Body of pancreas (tissue), 4 donors: ENCODE results near the gene ENPP6. TPM values are rescaled to one million over a fixed set of nuclear protein-coding genes. Genes with fewer than 3 reads are reported as not detected.

Source experiments
- ATAC-seq: fragments of 150-250 bp; one replicate; pipeline ENCODE4 v1.9.1; 2016
- DNase-seq, 4 donors: peaks; one replicate each; pipeline ENCODE4 v3.0.0-alpha.2; 2019
- H3K27ac ChIP-seq, 4 donors: fragments of 200-600 bp; sonication (generic); 1 replicate in 3 of 4; 2 replicates in 1 of 4; pipeline versions ENCODE4 v1.5.1 to v1.6.1; 2016 to 2019; ENCODE audit warnings: mild to moderate bottlenecking in 1 of 4, mixed read lengths in 1 of 4, moderate library complexity in 1 of 4
- H3K27me3 ChIP-seq, 2 donors: fragments of 200-600 bp; sonication (generic); one replicate each; pipeline ENCODE4 v1.6.0; 2016; ENCODE audit warnings: mild to moderate bottlenecking in 1 of 2
- H3K36me3 ChIP-seq, 2 donors: fragments of 200-600 bp; sonication (generic); replicated peaks in 1 of 2; 2 replicates each; pipeline ENCODE4 v1.5.1; 2016; ENCODE audit warnings: low read depth in 2 of 2; ENCODE audit not compliant: insufficient read depth in 1 of 2
- H3K4me1 ChIP-seq: fragments of 200-600 bp; sonication (generic); one replicate; pipeline ENCODE4 v1.6.0; 2016
- H3K4me3 ChIP-seq, 2 donors: fragments of 200-600 bp; sonication (generic); 1 replicate in 1 of 2; 2 replicates in 1 of 2; pipeline ENCODE4 v1.5.1; 2016 to 2019
- H3K9me3 ChIP-seq, 3 donors: fragments of 200-600 bp; sonication (generic); 1 replicate in 2 of 3; 2 replicates in 1 of 3; pipeline ENCODE4 v1.5.1; 2016
- POLR2A ChIP-seq, 3 donors: fragments of 450-650 bp; IDR thresholded peaks; one replicate each; pipeline ENCODE4 v1.6.1; 2016; ENCODE audit warnings: antibody characterized with exemption in 3 of 3, mild to moderate bottlenecking in 2 of 3
- WGBS, 2 donors: methylation state at CpG; one replicate each; pipeline ENCODE4 v1.1.5; 2017; 5-methylcytosine and 5-hydroxymethylcytosine counted together
- intact Hi-C: fragments of 100-400 bp; cut with DNase I; formaldehyde crosslinking; loops from one replicate; pipeline ENCODE4 v1.15.1; 2023
- total RNA-seq, 2 donors: library from RNA; depleted of rRNA; stranded (reverse); fragments of >200 nt; gene quantifications; one replicate each; pipeline ENCODE4 v1.1.0, GENCODE V29; 2016
- TF ChIP-seq, protein P1 (sequence below), 7 experiments: fragments of 450-650 bp in 4 of 7; fragments of 200-600 bp in 3 of 7; sonication (generic) in 3 of 7; IDR thresholded peaks; one replicate each; pipeline ENCODE4 v1.5.1; 2016 to 2019; ENCODE audit warnings: antibody characterized with exemption in 7 of 7

Gene ENPP6
- total RNA-seq, 2 donors from 2014 or later: not detected

GRCh38 chr4:184064877-184065276, 152.8 kb downstream of the ENPP6 start:
- no peak overlapping the region for H3K4me3 ChIP-seq
- H3K9me3 ChIP-seq: no peaks in the 10 kb centered on the region
- peaks cover 30% of the 10 kb centered on the region for H3K4me1 ChIP-seq
- no peak overlapping the region for H3K27ac ChIP-seq
- intact Hi-C loops: no loop called here
- TF ChIP-seq POLR2A (IDR thresholded peaks at IDR 0.05): no peak
- TF ChIP-seq, protein P1, sequence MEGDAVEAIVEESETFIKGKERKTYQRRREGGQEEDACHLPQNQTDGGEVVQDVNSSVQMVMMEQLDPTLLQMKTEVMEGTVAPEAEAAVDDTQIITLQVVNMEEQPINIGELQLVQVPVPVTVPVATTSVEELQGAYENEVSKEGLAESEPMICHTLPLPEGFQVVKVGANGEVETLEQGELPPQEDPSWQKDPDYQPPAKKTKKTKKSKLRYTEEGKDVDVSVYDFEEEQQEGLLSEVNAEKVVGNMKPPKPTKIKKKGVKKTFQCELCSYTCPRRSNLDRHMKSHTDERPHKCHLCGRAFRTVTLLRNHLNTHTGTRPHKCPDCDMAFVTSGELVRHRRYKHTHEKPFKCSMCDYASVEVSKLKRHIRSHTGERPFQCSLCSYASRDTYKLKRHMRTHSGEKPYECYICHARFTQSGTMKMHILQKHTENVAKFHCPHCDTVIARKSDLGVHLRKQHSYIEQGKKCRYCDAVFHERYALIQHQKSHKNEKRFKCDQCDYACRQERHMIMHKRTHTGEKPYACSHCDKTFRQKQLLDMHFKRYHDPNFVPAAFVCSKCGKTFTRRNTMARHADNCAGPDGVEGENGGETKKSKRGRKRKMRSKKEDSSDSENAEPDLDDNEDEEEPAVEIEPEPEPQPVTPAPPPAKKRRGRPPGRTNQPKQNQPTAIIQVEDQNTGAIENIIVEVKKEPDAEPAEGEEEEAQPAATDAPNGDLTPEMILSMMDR (IDR thresholded peaks at IDR 0.05): no peak
- DNase-seq: peak; percentile 59 to 87 (median 63)
- 25 to 30% methylated on average over 5 of the region's 5 CpGs for WGBS, 2 donors
- no peaks in the 10 kb centered on the region for H3K36me3 ChIP-seq
- ATAC-seq: peak; percentile 66
- no peaks in the 10 kb centered on the region for H3K27me3 ChIP-seq

DNA sequence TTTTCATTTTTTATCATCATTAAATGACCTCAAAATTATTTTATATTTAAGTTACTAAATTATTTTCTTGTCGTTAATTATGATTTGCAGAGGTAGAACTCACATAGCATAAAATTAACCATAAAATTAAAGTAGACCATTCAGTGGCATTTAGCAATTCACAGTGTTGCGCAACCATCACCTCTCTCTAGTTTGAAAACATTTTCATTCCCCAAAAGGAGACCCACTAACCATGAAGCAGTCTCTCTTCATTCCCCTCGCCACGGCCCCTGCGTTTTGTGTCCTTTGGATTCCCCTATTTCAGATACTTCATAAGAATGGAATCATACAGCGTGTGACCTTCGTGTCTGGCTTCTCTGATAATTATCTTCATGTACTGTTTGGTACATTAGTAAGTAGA, 154.9 kb downstream of the ENPP6 start:
- WGBS, 2 donors: 87 to 94% methylated on average over 7 of the region's 7 CpGs
- TF ChIP-seq, protein P1 (IDR thresholded peaks at IDR 0.05): no peak
- TF ChIP-seq POLR2A (IDR thresholded peaks at IDR 0.05): no peak
- DNase-seq: no peak
- intact Hi-C loops: no loop called here
- Histone ChIP-seq H3K27me3 (no peaks in the 10 kb centered on the region), H3K4me1 (peaks cover 30% of the 10 kb centered on the region), H3K27ac (no peak overlapping the region), H3K4me3 (no peak overlapping the region), H3K36me3 (no peaks in the 10 kb centered on the region), H3K9me3 (no peaks in the 10 kb centered on the region)
- no peak for ATAC-seq

DNA sequence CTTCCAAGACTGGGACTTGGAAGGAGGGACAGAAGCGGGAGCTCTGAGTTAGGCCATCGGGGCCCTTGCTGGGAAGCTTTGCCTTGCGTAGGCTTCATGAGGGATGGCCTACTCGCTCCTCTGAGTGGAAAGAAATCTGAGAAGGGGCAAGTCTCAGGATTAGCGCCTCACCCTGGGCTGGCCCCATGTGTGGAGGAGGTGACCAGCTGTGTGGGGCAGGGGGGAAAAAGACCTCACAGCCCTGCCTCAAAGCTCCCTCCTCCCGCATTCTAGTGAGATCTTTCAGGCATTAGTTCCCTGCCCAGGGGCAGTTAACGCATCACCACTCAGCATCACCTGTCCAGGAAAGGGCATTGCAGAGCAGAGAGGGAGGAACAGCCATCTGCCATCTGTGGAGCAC, 156.1 kb downstream of the ENPP6 start:
- H3K27me3 ChIP-seq: no peaks in the 10 kb centered on the region
- DNase-seq (no peak), ATAC-seq (no peak)
- no peak overlapping the region for H3K4me3 ChIP-seq
- no peaks in the 10 kb centered on the region for H3K9me3 ChIP-seq
- peaks cover 21% of the 10 kb centered on the region for H3K4me1 ChIP-seq
- intact Hi-C loops: no loop called here
- TF ChIP-seq, protein P1 (IDR thresholded peaks at IDR 0.05): no peak
- TF ChIP-seq POLR2A (IDR thresholded peaks at IDR 0.05): no peak
- no peaks in the 10 kb centered on the region for H3K36me3 ChIP-seq
- no peak overlapping the region for H3K27ac ChIP-seq
- 92 to 94% methylated on average over 6 of the region's 7 CpGs for WGBS, 2 donors

GRCh38 chr4:184059099-184059498, 158.6 kb downstream of the ENPP6 start:
- TF ChIP-seq, protein P1 (IDR thresholded peaks at IDR 0.05): no peak
- TF ChIP-seq POLR2A (IDR thresholded peaks at IDR 0.05): no peak

DNA sequence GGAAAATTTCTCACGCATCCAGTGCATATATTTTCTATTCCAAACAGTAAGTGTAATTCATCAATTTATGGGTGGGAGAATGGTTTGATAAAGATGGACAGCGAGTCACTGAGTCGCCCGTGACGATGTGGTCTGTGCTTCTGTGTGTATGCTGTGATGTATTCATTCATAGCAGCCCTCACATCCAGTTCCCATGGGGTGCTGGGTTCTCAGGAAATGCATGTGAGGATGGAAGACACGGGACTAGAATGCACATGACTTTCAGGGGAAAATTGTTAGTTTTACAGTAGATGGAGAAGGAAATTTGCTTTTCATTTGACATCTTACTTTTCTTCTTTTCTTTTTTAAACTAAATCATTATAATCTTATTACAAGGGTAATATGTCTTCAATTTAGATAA, 159.6 kb downstream of the ENPP6 start:
- ATAC-seq (no peak), DNase-seq (no peak)
- Histone ChIP-seq H3K36me3 (no peaks in the 10 kb centered on the region), H3K4me3 (no peak overlapping the region), H3K4me1 (no peaks in the 10 kb centered on the region), H3K27ac (no peak overlapping the region), H3K27me3 (no peaks in the 10 kb centered on the region), H3K9me3 (no peaks in the 10 kb centered on the region)
- intact Hi-C loops: no loop called here
- 91 to 94% methylated on average over 6 of the region's 6 CpGs for WGBS, 2 donors
- TF ChIP-seq, protein P1 (IDR thresholded peaks at IDR 0.05): no peak
- TF ChIP-seq POLR2A (IDR thresholded peaks at IDR 0.05): no peak

More at GRCh38 chr4:184059099-184059498, 158.6 kb downstream of the ENPP6 start:
- intact Hi-C loops: no loop called here
- Histone ChIP-seq H3K4me1 (no peaks in the 10 kb centered on the region), H3K27me3 (no peaks in the 10 kb centered on the region), H3K27ac (no peak overlapping the region), H3K9me3 (no peaks in the 10 kb centered on the region), H3K36me3 (no peaks in the 10 kb centered on the region), H3K4me3 (no peak overlapping the region)
- WGBS, 2 donors: 91 to 95% methylated on average over 3 of the region's 3 CpGs
- DNase-seq (no peak), ATAC-seq (no peak)
